PC-3 (cell line): ENCODE measurements around the gene RAG2.

Experiments used
- CTCF ChIP-seq: fragments of 300-600 bp; sonication (generic); conservative IDR thresholded peaks from 2 replicates; pipeline ENCODE4 v1.5.1; 2017; ENCODE audit warnings: antibody characterized with exemption, low read depth, mild to moderate bottlenecking, low read length
- EZH2 ChIP-seq: fragments of 300-600 bp; sonication (generic); IDR thresholded peaks from one replicate; pipeline ENCODE4 v1.6.1; 2017; ENCODE audit warnings: antibody characterized with exemption, mild to moderate bottlenecking, low read length; ENCODE audit not compliant: unreplicated experiment
- EZH2phosphoT487 ChIP-seq: fragments of 300-600 bp; sonication (generic); IDR thresholded peaks from 2 replicates; pipeline ENCODE4 v1.6.1; 2018; ENCODE audit warnings: mild to moderate bottlenecking, antibody characterized with exemption, low read length, borderline replicate concordance

- TF ChIP-seq CTCF (no peak), EZH2 (no peak), EZH2phosphoT487 (no peak)
Measured at GRCh38 chr11:36608491-36609199, 10.6 kb upstream of the RAG2 start.
